GM19193 (cell line): Measurements from ENCODE around the gene IGFLR1.

Experiments
- POLR2A ChIP-seq: IDR thresholded peaks from 4 replicates; pipeline ENCODE4 v1.6.1; 2011; ENCODE audit not compliant: insufficient read depth, insufficient read length; ENCODE audit errors: extremely low read depth

The IGFLR1 gene

DNA sequence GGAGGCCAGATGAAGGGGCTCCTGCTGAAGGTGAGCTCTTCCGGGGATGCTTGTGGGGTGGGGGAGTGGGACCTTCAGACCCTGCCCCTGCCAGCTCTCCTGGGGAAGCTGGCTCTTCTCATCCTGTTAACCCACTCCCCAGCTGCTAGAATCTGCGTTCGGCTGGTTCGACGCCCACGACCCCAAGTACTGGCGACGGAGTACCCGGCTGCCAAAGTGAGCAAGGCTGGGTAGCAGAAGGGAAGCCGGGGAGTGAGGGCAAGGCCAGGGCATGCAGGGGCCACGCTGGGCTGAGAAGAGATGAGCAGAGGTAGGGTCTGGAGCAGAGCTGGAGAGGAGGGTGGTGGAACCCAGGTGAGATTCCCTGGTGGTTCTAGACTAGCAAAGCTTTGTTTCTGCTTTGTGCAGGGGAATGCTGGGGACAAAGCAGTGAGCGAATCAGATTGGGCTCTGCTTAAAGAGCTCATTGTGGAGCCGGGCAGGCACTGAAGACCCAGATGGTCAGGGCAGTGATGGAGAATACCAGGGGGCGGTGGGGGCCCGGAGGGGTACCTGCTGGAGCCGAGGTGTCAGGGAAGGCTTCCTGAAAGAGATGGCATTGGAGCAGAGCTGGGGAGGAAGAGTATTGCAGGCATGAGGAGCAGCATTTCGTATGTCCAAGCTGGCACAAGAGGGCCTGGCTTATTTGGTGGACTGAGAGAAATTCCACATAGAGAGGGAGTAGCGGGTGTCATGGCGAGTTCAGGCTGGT lies 14.1 kb downstream of the IGFLR1 start:
- no peak for TF ChIP-seq POLR2A

DNA sequence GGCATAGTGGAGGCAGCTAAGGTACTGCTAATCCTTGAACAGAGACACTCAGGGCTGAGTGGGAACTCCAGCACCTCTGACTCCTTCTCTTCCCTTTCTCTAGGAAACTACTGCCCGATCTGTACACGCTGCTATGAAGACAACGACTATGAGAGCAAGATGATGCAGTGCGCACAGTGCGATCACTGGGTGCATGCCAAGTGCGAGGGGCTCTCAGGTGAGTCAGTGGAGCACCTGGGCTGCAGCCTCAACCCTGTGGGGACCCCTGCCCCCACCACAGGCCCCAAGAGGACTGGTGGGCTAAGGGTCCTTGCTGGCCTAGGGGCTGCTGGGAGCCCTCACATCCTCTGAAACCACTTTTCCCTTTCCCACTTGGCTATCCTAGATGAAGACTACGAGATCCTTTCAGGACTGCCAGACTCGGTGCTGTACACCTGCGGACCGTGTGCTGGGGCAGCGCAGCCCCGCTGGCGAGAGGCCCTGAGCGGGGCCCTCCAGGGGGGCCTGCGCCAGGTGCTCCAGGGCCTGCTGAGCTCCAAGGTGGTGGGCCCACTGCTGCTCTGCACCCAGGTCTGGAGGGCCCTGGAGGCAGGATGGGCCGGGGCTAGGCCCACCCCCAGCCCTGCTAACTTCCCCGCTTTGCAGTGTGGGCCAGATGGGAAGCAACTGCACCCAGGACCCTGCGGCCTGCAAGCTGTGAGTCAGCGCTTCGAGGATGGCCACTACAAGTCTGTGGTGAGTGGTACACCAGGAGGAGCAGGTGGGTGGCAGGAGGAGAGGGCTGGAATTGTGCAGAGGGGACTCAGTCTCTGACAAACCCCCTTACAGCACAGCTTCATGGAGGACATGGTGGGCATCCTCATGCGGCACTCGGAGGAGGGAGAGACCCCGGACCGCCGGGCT lies 14.9 kb downstream of the IGFLR1 start:
- no peak for TF ChIP-seq POLR2A

DNA sequence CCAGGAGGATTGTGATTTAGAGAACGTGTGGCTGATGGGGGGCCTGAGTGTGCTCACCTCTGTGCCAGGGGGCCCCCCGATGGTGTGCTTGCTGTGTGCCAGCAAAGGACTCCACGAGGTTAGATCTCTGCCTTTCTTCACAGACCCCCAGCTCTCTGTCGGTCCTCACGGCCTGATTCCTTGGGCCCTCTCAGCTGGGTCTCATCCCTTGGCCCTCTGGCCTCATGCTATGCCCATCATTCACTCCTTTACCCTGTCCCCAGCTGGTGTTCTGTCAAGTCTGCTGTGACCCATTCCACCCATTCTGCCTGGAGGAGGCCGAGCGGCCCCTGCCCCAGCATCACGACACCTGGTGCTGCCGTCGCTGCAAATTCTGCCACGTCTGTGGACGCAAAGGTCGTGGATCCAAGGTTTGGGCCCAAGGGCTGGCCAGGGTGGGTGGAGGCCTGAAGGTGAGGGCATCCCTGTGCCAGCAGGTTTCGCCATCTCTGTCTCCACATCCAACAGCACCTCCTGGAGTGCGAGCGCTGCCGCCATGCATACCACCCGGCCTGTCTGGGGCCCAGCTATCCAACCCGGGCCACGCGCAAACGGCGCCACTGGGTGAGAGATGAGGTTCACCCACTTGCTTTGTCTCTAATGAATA lies 16.9 kb downstream of the IGFLR1 start:
- no peak for TF ChIP-seq POLR2A

DNA sequence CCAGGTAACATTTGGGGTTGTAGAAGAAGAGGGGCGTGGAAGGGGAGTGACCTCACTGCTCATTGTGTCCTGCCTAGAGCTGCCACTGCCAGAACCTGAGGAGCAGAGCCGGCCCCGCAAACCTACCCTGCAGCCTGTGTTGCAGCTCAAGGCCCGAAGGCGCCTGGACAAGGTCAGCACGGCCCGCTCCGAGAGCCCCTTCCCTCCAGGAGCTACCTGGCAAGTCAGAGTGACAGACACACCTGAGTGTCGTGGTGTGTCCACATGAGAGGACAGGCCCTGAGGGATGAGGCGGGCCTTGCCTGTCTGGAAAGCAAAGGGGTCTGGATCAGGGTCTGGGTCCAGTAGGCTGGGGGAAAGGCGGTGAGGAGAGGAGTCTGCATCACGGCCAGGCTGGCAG lies 17.7 kb downstream of the IGFLR1 start:
- no peak for TF ChIP-seq POLR2A

DNA sequence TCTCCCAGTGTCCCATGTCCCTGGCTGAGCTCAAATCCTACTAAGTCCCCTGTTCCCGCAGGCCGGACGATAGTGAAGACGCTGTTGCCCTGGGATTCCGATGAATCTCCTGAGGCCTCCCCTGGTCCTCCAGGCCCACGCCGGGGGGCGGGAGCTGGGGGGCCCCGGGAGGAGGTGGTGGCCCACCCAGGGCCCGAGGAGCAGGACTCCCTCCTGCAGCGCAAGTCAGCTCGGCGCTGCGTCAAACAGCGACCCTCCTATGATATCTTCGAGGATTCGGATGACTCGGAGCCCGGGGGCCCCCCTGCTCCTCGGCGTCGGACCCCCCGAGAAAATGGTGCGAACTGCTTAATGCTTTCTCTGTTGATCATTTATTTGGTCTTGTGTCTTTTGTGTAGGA lies 18.6 kb downstream of the IGFLR1 start:
- TF ChIP-seq POLR2A: no peak

DNA sequence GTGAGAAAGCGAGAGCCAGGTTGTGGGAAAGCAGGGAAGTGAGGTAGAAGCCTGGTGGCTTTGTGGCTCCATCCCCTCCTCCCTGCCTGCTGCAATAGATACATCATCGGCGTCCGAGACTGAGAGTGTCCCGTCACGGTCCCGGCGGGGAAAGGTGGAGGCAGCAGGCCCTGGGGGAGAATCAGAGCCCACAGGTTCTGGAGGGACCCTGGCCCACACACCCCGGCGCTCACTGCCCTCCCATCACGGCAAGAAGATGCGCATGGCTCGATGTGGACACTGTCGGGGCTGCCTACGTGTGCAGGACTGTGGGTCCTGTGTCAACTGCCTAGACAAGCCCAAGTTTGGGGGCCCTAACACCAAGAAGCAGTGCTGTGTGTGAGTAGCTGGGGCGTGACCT lies 19.4 kb downstream of the IGFLR1 start:
- TF ChIP-seq POLR2A: peak; percentile 16

DNA sequence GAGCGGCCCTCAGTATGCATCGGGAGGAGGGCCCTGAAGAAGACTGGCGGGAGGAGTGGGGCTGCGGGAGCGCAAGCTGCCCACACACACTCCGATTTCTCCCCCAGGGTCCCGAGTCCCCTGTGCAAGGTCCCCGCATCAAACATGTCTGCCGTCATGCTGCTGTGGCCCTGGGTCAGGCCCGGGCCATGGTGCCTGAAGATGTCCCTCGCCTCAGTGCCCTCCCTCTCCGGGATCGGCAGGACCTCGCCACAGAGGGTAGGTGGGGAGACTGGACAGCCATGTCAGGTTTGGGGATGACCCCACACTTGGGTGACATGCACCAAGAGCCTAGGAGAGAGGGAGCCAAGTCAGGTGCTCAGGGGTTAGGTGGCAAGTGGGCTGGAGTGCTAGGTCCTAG lies 19.8 kb downstream of the IGFLR1 start:
- no peak for TF ChIP-seq POLR2A

DNA sequence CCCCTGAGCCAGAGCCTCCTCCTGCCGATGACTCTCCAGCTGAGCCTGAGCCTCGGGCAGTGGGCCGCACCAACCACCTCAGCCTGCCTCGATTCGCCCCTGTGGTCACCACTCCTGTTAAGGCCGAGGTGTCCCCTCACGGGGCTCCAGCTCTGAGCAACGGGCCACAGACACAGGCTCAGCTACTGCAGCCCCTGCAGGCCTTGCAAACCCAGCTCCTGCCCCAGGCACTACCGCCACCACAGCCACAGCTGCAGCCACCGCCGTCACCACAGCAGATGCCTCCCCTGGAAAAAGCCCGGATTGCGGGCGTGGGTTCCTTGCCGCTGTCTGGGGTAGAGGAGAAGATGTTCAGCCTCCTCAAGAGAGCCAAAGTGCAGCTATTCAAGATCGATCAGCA lies 20.9 kb downstream of the IGFLR1 start:
- TF ChIP-seq POLR2A: peak; percentile 28

DNA sequence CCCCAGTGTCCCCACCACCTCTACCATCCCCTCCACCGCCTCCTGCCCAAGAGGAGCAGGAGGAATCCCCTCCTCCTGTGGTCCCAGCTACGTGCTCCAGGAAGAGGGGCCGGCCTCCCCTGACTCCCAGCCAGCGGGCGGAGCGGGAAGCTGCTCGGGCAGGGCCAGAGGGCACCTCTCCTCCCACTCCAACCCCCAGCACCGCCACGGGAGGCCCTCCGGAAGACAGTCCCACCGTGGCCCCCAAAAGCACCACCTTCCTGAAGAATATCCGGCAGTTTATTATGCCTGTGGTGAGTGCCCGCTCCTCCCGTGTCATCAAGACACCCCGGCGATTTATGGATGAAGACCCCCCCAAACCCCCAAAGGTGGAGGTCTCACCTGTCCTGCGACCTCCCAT lies 21.6 kb downstream of the IGFLR1 start:
- TF ChIP-seq POLR2A: peak; percentile 21

DNA sequence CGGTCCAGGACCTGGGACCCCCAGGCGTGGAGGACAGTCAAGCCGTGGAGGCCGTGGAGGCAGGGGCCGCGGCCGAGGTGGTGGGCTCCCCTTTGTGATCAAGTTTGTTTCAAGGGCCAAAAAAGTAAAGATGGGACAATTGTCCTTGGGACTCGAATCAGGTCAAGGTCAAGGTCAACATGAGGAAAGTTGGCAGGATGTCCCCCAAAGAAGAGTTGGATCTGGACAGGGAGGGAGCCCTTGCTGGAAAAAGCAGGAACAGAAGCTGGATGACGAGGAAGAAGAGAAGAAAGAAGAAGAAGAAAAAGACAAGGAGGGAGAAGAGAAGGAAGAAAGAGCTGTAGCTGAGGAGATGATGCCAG lies 22.1 kb downstream of the IGFLR1 start:
- TF ChIP-seq POLR2A: no peak

DNA sequence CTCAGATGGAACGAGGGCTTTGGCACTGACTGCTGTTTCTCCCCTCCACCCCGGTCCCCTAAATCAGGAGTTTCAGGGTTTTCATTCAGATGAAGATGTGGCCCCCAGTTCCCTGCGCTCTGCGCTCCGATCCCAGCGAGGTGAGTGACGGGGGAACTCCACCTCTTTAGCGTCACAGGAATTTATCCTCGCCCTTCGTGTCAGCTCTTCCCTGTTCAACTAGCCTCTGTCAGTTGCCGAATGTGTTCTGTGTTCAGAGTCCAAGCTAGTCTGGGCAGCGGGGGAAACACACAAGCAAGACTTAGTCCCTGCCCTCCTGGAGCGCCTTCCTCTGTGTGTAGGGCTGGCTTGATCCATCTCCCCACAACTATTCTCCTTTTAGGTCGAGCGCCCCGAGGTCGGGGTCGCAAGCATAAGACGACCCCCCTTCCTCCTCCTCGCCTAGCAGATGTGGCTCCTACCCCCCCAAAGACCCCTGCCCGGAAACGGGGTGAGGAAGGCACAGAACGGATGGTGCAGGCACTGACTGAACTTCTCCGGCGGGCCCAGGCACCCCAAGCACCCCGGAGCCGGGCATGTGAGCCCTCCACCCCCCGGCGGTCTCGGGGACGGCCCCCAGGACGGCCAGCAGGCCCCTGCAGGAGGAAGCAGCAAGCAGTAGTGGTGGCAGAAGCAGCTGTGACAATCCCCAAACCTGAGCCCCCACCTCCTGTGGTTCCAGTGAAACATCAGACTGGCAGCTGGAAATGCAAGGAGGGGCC lies 22.7 kb downstream of the IGFLR1 start:
- no peak for TF ChIP-seq POLR2A

DNA sequence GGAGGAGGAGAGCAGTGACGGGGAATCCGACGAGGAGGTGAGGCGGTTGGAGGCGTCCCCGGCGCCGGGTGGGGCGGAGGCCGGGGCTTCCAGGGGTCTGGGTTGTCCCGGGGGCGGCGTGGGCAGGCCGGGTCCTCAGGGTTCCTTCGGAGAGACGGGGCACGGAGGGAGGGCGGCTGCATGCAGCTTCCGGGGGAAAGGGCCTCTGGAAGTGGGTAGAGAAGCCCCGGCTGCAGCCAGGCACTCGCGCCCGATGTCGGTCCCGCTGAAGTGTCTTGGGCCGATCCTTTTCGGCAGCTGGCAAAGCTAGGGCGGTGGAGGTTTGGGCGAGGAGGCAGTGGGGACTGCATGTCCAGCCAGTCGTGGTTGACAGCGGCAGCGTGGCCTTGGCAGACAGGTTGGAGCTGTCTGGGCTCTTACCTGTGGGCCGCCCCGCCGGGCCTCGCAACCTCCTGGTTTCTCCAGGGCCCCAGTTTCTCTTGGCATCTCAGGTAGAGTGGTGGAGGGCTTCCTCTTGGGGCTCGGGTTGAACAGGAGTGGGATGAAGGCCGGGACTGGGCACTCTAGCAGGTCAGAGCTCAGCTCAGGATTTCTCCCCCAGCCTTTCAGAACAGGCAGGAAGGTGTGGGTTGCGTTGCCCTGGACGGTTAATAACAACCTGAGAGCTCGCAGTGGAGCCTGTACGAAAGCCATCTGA lies 23.8 kb downstream of the IGFLR1 start:
- TF ChIP-seq POLR2A: peak; percentile 57

DNA sequence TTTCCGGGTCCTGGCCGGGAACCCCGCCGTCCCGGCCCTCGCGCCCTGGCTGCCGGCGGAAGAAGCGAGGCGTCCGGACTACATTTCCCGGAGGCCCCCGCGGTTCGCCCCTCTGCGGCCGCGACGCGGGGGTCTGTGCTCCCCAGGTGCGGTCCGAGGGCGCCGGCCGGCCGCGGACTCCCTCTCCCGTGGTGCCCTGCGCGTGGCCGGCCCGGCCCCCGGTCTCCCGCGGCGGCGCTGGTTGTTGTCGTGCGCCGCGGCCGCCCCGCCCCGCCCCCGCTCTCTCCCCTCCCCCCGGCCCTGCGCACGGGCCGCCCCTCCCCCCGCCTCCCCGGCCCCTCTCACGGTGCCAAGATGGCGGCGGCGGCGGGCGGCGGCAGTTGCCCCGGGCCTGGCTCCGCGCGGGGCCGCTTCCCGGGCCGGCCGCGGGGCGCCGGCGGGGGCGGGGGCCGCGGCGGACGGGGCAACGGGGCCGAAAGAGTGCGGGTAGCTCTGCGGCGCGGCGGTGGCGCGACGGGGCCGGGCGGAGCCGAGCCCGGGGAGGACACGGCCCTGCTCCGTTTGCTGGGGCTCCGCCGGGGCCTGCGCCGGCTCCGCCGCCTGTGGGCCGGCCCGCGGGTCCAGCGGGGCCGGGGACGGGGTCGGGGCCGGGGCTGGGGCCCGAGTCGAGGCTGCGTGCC lies 24.4 kb downstream of the IGFLR1 start, which contains the start of gene KMT2B:
Gene KMT2B, plus strand, starts transcription at position 339 of the 680 bp plus-strand sequence. Its CDS starts 16 bp downstream, at position 355.
- TF ChIP-seq POLR2A: peak; percentile 63

DNA sequence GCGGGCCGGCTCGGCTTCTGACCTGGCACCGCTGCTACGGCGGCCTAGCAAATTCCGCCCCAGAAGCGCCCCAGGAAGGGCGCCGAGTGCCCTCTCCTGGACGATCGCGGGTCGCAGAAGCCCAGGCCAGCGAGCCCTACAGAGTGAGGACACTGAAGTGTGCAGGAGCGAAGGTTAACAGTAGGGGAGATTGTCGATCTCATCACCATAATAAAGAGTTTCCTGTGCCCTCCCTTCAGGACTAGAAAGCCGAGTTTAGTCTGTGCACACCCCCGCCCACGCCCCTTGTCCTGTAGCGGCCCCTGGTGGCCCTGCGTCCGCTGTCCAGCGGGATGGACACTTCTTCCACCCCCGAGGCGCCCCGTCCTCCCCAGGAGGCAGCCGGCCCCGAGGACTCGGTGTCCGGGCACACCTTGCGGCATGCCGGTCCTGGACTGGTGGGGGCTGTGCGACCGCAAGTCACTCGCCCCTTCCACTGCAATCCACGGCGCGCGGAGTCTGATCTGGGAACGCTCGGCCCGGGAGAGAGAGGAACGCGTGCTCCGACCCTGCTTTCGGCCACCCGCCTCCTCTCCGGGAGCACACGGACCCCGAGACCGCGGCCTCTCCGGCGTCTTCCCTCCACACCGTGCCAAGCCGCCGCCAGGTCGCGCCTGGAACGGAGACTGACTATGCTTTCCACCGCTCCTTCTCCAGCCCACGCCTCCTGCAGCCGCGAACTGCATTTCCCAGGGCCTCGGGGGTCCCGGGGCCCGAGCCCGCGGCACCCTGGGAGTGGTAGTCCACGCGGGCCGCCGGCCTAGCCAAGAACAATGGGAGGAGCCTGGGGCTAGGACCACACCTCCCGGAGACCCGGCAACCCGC lies 25.2 kb downstream of the IGFLR1 start:
- peak; percentile 28 for TF ChIP-seq POLR2A
